GM12891 (cell line): ENCODE data around the gene THADA.

Source experiments
- POLR2A ChIP-seq: IDR thresholded peaks from 2 replicates; pipeline ENCODE4 v1.6.1; 2011; ENCODE audit warnings: low read depth, low read length, control low read depth
- POLR2AphosphoS5 ChIP-seq: IDR thresholded peaks from 2 replicates; pipeline ENCODE4 v1.6.1; 2011; ENCODE audit warnings: low read depth, low read length, control low read depth
- TAF1 ChIP-seq: IDR thresholded peaks from 2 replicates; pipeline ENCODE4 v1.6.1; 2011; ENCODE audit warnings: low read depth, low read length, control low read depth

GRCh38 chr2:43184339-43184895, 411.4 kb downstream of the THADA start:
- no peak for TF ChIP-seq POLR2AphosphoS5
- TF ChIP-seq POLR2A, result no peak
- TF ChIP-seq TAF1, result no peak
